ENCODE results near the gene LUZP2.

DNA sequence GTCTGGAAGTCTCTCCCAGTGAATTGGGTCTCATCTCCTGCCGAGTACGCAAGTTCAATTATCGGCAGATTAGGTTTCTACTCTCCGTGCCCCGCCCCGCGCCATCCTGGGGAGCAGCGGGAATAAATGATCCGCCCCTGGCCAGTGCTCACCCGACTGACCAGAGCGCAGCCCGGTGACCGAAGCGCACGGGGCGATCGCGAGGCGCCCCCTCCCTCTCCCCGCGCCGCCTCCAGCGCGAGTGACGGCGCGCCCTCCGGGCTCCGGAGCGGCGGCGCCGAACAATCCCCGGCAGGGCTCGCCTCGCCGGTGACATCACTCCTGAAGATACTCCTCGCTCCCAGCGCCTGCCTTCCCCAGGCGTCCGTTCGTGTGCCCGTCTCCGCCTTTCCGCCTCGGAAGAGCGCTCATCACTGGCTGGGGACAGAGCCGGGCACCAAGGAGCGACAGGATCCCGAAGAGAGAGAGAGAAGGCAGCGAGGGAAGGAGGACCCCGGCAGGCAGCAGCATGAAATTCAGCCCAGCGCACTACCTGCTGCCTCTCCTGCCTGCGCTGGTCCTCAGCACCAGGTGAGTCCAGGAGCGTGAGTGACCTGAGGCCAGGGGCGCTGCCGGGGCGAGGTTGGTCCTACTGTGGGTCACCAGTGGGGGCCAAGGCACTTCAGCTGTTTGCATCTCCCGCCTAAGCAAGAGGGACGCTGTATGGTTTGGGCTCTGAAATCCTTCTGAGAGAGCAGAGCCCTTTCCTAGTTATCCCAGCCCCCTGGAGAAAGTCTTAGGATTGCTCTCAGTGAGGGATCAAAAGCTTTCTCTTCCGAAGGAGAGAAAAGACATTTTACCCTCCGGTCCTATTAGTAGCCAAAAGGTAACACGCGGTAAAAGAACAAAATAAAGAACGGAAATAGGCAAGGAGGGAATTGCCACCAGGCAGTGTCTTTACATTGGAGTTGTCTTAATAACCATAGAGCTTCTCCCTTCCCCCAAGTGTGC lies at the start of gene LUZP2:
- no peak for TF ChIP-seq GATA2 (IDR thresholded peaks at IDR 0.05; ENCODE audit: low read depth, low read length)
- TF ChIP-seq GATA3 (IDR thresholded peaks at IDR 0.05; ENCODE audit: low read depth, low read length): no peak
